Activated CD8-positive, alpha-beta memory T cell treated with anti-CD3 and anti-CD28 coated beads for 24 hours (primary cell): ENCODE data around the gene ZBTB18.
A peak's percentile ranks its signal among the peaks of the same experiment; 100 is the strongest.

ENCODE experiments used
- DNase-seq: peaks from one replicate; pipeline ENCODE4 v3.0.0-alpha.2; 2020

The ZBTB18 gene

DNA sequence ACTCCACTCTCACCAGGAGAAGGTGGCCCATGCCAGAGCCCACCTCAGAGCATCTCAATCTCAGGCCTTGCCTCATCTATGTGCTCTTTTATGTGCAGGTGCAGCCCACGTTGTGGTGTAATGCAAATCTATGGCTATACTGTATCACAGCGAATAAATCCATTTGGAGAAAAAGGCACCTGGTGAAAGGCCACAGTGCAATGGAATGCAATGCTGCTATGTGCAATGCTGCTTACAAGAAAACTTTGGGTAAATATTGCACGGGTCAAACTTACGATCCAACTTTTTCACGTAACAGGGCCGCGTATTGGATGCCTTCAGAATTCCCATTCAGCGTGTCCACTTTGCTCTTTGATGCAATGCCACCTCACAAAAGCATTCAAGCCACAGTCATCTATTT lies 13.5 kb downstream of the ZBTB18 start:
- no peak for DNase-seq

DNA sequence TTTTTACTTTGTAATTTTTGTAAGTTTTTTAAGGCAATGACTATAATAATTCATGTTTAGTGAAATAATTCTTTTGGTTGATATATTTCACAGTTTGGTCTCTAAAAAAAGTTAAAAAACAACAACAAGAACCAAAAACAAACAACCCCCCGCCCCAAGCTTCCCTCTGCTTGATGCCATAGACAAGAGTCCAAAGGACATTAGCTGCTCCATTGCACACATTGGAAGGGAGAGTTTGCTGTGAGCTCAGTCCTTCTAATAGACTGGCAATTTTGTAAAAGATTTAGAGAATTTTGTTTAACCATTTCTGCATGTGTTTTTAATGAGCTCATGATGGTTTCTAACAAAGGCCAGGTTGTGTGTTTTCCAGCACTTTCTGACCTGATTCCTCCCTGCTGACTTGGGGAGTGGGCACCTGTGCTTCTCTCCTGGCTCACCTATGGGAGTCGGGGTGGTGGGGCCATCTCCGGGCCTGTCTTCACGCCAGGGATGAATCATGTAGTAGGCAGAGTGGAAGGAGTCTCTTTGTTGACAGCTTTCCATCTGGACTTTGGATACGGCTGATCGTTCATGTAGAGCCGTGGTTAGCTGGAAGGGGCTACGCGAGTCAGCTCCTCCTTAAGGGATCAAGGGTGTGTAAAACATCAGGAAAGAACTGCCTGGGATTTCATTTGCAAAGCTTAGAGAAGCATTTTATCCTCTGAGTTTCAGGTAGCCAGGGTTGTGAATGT lies 14.1 kb downstream of the ZBTB18 start:
- DNase-seq = no peak

DNA sequence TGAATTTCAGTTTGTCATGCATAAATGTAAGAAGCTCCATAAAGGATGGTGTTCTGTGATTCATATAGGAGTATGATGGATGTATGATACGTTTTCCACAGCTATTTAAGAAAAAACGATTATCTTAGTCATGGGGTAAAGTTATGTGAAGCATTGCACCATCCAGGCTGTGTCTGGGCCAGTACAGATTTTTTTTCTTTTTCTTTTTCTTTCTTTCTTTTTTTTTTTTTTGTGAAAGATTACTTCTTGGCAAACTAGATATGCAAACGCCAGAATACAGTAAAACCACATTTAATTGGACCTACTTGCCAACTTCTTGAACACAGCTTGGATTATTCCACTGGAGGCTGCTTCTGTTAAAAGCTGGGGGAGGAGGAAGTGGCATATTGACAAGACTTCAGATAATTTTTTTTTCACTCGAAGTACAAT lies 14.9 kb downstream of the ZBTB18 start:
- DNase-seq = no peak

DNA sequence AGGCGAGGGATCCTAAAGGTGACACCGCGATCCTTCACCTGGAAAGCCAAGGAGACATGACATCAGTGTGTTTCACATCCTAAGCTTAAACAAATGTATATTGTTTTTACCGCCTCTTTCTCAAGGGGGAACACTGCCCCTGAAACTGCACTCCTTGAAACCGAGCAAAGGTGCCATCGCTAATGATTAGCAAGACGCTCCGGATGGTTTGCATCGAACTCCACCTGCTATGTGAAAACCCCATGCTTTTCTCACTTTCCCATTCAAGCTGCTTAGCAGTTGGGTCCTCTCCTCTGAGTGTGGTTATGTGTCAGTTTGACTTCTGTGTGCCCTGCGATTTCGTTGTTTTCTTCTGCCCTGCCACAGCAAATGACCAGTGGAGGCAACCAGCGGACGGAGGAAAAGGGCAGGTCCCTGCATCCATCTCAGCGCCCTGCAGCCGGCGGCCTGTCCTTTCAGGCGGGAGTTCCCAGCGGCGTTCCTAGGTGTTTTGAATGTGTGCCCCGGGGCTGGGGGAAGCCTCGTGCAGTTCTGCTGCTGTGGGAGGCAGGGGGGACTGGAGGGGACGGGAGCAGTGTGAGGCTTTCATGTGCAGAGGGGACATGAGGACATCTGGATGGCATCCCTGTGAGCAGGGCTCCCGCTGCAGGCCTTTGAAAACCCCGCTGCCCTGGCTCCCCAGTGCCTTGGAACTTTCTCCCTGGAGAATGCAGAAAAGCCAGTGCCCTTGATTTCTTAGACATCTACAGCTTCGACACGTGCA lies 16.1 kb downstream of the ZBTB18 start:
- no peak for DNase-seq

DNA sequence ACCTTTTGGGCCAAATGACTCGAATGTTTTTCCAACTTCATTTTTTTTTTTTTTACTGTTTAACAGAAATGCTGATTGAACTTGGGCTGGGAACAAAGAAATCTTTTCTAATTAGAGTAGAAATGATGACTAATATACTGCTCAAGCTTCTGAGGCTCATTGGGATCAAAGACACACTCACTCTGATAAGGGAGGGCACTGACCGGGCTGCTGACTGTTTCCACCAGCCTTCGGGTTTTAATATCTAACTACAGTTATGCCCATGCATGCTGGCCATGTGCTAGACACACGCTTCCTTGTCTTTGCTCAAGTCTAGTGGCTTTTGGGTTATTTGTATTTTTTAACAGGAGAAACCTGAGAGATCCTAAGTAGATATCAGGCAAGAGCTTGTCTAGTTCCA lies 16.8 kb downstream of the ZBTB18 start:
- DNase-seq = no peak

DNA sequence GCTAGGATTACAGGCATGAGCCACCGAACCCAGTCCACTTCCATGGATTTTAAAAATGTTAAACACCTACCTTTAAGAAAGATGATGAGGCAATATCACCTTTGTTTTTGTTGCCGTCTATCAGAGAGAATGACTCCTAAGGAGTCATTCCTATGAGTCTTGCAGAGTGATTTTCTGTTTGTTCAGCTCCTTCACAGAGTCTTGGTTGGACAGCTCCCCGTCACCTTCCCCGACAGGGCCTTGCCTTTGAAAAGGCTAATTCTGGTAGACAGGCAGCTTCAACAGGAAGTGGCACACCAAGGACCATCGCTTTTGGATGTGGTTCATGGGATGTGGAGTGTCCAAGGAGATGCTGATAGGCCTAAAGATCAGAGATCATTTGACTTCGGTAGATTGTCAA lies 17.5 kb downstream of the ZBTB18 start:
- no peak for DNase-seq

DNA sequence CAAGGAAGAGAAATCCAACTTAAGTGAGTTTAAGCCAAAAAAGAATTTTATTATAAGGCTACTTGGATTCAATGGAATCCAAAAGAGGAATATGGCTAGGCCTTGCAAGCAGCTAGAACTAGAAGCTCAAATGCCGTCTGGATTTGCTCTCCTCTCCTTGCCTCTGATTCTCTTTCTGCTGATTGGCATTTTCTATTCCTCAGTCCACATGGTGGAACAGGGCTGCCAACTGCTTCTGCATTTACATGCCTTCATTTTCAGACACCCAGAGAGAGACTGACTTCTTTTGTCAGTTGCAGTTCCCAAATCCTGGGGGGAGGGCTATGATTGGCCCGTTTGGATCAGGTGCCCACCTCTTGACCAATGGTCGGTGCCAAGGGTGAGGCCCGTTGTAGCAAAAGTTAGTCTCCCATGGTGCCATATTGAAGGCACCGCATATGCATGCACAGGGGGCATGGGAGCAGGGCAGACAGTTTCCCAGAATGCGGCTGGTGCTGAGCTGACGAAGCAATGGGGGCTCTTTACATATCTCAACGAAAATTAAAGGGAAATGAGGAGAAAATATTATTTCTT lies 18.3 kb downstream of the ZBTB18 start:
- no peak for DNase-seq

DNA sequence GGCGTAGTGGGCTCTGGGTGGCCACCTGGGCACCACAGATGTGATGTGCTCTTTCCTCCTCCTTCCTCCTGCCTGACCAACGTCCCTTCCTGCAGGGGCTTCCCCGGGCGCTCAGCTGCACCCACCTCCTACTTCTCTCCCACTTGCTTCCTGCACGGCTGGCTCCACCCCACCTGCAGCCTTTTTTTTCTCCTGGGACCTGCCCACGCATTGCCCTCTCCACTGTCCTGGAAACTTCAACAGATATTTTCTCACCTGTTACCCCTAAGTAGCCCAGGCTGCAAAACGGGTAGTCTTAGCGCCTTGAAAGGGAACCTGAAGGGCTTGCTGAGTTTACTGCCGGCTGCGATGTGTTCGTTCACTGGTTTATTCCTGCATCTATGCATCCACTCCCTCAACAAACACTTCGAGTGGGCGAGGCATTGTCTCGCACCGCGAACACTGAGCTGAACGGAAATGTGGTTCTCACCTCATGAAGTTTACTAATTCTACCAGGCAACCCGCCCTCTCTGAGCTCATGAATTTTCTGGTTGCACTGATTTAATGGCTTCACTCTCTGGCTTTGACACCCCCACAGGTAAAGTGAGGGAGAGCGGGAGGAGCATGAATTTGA lies 23.6 kb downstream of the ZBTB18 start:
- DNase-seq = peak; percentile 70

DNA sequence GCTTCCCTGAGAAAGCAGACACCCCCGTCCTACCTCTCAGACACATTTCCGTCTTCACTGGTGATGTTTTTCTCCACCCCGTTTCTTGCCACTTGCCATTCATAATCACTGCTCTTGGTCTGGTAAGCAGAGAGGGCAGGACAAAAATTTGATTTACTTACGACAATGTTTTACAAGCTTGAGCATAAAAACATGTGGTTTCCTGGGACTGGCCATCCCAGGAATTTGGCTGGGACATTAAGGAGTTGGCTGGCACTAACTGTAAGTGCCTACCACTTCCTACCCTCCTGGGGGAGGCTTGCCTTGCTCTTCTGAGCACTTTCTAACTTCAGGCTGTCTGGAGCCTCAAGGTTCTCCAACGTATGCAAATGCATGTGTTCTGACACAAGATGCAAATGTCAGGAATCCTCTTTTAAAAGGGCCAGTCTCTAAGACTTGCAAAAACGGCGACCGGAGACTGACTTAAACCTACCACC lies 24.2 kb downstream of the ZBTB18 start:
- DNase-seq = no peak

DNA sequence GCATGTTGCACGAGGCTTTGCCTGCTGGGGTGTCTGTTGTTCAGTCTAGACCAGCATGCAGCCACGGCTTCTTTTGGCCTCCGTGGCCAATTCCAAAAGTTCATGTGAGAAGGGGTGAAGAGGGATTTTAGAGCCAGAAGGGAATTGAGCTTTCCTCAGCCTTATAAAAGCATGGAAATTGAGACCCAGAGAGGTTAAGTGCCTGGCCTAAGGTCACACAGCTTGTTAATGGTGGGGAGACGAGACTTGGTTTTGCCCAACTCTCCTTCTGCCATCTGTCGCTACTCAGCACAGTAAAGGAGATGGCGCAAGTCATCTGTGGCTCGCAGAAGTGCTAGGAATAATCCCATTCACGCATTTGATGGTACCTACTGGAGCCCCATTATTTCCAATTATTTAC lies 25.7 kb downstream of the ZBTB18 start:
- no peak for DNase-seq

DNA sequence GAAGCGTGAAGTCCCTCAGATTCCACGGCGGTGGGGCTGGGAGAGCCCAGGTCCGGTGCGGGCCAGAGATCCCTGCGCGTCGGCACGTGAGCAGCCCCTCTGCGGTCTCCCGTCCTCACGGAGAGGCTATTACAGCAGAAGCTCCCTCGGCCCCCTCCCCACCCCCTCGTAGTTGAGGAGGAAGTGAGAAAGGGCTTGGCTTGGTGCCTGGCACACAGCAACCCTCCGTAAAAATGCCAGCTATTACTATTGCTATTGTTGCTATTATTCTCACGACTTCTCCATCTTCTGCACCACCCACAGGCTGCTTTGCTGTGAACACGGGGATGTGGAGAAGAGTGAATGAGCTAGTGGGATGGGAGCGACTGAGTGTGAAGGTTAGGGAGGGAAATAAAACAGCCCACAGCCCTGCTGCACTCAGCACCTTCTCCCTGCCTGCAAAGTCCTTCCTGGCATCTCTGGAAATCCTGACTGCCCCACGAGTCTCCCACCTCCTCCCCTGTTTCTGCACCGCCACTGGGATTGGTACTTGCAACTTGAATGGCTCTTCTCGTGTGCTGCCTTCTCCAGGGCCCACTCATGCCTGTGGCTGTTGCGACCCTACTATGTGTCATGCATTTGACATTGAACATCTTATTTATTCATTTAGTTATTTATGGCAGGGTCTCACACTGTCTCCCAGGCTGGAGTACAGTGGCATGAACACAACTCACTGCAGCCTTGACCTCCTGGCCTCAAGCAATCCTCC lies 26.6 kb downstream of the ZBTB18 start:
- DNase-seq = no peak

DNA sequence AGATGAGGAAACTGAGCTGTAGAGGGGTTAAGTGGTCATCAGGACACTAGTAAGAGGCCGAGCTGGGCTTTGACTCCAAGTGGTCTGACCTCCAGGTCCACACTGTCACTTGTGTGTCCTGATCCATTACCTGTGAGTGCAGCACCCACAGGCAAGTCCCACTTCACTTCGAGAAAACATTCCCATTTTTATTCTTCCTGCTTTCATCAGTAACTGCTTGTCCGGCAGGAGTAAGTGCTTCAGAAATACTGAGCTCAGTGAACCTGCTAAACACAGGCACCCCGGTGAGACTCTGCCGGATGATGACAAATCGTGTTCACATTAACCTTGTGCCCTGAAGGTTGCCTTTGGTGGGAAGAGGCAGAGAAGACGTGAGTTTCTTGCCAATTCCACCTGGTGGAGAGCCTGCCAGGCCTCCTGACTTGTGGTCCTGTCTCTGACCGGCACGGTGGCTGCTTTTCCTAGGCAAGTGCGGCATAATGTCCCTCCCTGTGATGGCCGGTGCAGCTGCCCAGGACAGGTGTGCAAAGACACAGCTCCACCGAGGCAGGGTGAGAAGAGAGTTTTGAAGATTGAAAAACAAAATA lies 29.4 kb downstream of the ZBTB18 start:
- no peak for DNase-seq

DNA sequence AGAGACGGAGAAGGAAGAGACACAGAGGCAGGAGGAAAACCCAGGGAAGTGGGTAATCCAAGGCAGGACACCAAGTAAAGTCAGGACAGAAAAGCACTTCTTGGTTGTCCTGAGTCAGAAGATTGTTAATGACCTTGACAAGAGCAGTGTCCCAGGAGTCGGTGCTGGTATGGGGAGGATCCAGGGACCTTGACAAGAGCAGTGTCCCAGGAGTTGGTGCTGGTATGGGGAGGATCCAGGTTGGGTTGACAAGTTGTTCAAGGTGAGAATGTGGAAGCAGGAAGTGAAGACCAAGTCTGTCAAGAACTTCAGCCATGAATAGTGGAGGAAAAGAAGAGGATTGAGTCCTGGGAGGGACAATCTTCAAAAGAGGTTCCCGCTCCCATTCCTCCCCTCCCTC lies 31.9 kb downstream of the ZBTB18 start:
- no peak for DNase-seq

DNA sequence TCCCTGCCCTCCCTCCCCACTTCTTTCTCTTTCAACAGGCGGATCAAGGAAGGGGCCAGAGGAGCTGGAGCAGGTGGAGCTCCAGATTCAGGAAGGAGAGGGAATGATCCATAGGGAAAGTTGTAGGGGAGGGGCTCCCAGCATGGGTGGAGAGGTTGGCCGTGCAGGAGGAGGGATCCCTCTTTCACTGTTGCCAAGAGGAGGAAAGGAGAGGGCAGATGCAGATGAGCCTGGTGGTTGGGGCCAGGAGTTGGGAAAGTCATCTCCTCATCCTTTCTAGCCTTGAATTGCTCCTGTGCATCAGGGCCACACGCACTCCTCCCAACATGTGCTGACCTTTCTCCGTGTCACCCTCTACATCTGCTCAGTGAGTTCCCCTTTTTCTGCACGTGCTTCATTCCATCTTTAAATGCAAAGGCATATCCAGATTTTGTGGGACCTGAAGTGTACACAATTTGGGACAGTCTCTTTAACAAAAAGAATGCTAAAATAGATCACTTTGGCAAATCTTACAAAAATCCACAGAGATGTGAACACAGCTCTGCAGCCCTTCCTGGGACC lies 32.4 kb downstream of the ZBTB18 start:
- DNase-seq = no peak

DNA sequence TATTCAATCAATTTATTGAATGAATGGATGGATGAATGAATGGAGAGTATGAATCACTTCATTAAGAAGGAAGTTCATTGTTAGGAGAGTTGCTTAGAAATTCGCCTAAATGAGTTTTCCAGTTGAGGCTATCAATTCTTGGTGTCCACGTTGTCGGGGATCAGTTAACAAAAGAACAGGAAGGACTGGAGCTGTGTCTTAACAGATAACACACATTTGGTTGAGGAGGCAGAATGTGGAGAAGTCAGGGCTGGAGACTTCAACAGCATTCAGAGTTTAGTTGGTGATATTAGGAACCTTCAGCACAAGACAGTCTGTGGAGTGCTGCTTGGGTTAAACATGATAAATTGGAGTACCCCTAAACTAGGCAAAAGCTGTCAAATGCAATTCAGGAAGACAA lies 33.7 kb downstream of the ZBTB18 start:
- no peak for DNase-seq

DNA sequence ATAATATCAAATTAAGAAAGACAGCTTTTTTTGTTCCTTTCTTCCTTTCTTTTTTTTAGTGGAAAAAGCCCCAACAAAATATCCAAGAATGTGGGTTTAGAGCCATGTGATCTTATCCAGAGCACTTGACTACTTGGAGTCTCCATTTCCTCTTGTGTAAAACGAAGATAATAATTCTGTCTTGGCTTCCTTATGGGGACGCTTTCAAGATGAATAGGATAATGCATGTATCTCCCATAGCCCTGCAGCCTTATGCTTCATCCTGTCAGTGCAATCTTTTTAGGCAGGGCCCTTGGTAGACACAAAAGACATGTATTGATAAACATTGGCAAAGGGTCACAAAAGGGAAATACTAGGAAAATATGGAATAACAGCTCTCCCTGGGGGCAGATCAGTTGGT lies 34.8 kb downstream of the ZBTB18 start:
- no peak for DNase-seq

DNA sequence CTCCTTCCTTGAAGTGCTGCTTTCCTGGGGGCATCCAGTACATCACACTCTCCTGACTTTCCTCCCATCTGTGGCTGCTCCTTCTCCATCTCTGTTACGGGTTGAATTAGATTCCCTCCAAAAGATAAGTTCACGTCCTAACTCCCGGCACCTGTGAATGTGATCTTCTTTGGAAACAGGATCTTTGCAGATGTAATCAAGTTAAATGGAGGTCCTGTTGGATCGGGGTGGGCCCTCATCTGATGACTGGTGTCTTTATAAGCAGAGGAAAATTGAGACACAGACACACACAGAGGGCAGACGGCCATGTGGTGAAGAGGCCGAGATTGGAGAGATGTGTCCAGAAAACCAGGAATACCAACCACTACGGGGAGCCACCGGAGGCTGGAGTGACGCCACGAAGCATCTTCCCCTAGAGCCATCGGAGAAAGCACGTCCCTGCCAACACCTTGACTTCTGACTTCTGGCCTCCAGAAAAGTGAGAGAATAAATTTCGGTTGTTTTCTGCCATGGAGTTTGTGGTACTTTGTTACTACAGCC lies 36.0 kb downstream of the ZBTB18 start:
- DNase-seq = no peak

DNA sequence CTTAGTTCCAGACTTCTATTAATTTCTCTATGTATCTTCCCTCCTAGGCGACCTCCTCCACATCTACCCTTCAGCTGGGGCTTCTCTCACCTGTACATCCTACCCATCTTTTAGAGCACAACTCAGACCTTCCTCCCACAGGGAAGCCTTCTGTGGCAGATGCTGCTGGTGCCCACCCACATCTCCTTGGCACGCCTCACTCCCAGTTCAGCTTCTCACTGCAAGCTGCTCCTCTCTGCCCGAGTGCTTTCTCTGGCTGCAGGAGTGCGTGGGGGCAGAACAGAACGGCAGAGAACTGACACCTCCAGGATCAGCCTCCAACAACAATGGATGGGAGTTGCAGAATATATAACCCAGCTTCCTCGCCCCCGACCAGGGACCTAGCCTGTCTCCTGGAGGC lies 36.5 kb downstream of the ZBTB18 start:
- no peak for DNase-seq

DNA sequence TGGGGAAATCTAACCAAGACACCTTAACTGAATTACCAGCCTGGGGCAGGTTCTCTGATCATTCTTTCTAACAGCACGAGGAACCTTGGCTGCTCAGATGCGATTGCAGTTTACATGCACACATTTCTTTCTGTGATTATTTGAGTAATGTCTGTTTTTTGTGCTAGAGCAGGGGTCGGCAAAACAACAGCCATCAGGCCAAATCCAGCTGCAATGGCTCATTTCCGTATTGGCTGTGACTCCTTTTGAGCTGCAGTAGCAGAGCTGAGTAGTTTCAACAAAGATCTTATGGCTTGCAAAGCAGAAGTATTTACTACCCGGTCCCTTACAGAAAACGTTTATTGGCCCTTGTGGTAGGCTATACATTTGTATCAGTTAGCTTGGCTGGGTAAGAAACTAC lies 37.1 kb downstream of the ZBTB18 start:
- no peak for DNase-seq

DNA sequence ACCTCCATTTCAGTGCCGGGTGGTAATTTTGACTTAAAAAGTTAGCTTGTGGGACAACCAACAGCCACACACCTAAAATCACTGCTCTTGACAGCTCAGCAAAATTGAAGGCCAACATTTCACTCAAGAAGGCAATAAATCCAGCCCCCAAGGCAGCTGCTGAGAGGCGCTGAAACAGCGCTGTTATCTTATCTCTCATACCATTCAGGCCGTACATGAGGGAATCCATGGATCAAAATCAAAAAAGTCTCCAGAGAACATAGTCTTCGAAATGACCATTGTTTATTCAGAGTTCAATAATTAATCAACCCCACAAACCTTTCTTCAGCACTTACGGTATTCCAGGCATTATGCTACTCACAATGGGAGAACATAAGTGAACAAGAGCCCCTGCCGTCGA lies 38.5 kb downstream of the ZBTB18 start:
- no peak for DNase-seq

DNA sequence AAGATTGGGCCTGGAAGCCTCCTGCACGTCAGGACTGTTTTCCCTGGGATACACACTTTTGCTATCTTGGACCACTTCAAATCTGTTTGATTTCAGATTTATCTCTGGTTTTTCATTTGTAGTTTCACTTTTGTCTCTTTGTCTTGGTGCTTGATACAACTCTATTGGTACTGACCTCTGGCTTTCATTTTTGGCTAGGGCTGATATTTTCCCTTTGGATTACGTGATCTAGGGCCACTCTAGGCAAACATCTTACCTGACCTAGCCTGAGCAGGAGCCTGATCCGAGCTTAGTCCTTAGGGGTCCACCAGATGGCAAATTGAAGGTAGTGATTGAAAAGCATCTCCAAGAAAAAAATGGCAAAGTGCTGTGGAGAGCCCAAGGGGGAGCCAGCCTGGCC lies 39.6 kb downstream of the ZBTB18 start:
- no peak for DNase-seq
